Pancreas (tissue), 10 donors: Measurements from ENCODE around the gene SIX5. TPM values are rescaled to one million over a fixed set of nuclear protein-coding genes. Genes with fewer than 3 reads are reported as not detected.

ENCODE experiments used
- ATAC-seq, 4 donors: fragments of 200-7000 bp; cut with Tn5 transposase; one replicate each; pipeline versions ENCODE4 v1.8.0 to v1.9.1; 2020; ENCODE audit warnings: mild to moderate bottlenecking in 4 of 4, moderate library complexity in 4 of 4
- DNase-seq, 6 donors: peaks; one replicate each; pipeline ENCODE4 v3.0.0-alpha.2; 2020
- FAIRE-seq: peaks from 2 replicates; lab custom pipeline; 2012; peaks lifted over from hg19 to GRCh38; lab: Jason Lieb, UNC
- H3K27ac ChIP-seq, 4 donors: fragments of 200-600 bp; sonication (generic); 1 replicate in 3 of 4; 2 replicates in 1 of 4; pipeline versions ENCODE4 v1.5.0 to v1.8.0; 2020
- H3K27me3 ChIP-seq, 4 donors: fragments of 200-600 bp; one replicate each; pipeline ENCODE4 v1.8.0; 2021
- H3K36me3 ChIP-seq, 3 donors: fragments of 200-600 bp; sonication (generic) in 1 of 3; one replicate each; pipeline versions ENCODE4 v1.5.0 to v1.8.0; 2020 to 2021
- H3K4me1 ChIP-seq, 3 donors: fragments of 200-600 bp; one replicate each; pipeline ENCODE4 v1.8.0; 2021
- H3K4me3 ChIP-seq, 4 donors: fragments of 200-600 bp; sonication (generic) in 2 of 4; one replicate each; pipeline versions ENCODE4 v1.5.0 to v1.8.0; 2020 to 2021
- H3K9me3 ChIP-seq, 4 donors: fragments of 200-600 bp; one replicate each; pipeline ENCODE4 v1.8.0; 2021
- WGBS, 2 donors: extraction: QIAGEN DNeasy Blood & Tissue Kit; methylation state at CpG; one replicate each; pipeline ENCODE4 v1.1.7; 2013; 5-methylcytosine and 5-hydroxymethylcytosine counted together
- intact Hi-C, 3 donors: fragments of 100-400 bp; cut with DNase I; formaldehyde crosslinking; loops; one replicate each; pipeline versions ENCODE4 v1.11.1 to v1.14.2; 2022
- polyA plus RNA-seq, 2 donors: library from polyadenylated mRNA; stranded (reverse); fragments of 200-250 nt; gene quantifications; one replicate each; pipeline ENCODE4 v1.2.3, GENCODE V29; 2013
- total RNA-seq, 6 donors: library from RNA; stranded (reverse); fragmentation: NEBNext Ultra II Directional in 4 of 6; extraction: Animal tissue kit (Norgen Biotek cat#: 25700) in 4 of 6; gene quantifications; one replicate each; pipeline versions ENCODE4 v1.2.1 to v1.2.4, GENCODE V29; 2021 to 2023
- TF ChIP-seq, protein P1 (sequence below), 4 donors: fragments of 200-600 bp; sonication (generic) in 3 of 4; IDR thresholded peaks; one replicate each; pipeline versions ENCODE4 v1.5.0 to v1.8.0; 2021; ENCODE audit warnings: antibody characterized with exemption in 4 of 4
- donor health status: healthy with polysubstance abuse.
- donor health status: DM: no; HTN: no; CAD: no; lungs with moderate emphysema.
- donor health status: DM: no; HTN: no; CAD: no.
- donor health status: control.
- donor health status: control.
- donor health status: Bipolar disorder and iron deficiency.
- donor health status: DM: yes; HTN: yes; CAD: no.
- donor health status: DM: no; HTN: no; CAD: no.
- donor health status: DM: no; HTN: no; CAD: no.
- donor health status: DM: yes; HTN: yes; CAD: no.

The SIX5 gene
- total and polyA plus RNA-seq, 8 donors, result 18.7 to 42.5 (median 28.0) TPM

- ATAC-seq, result peak in 1 of 4 donors; percentile 1
- Histone ChIP-seq H3K27me3 (no peaks in the 10 kb centered on the region), H3K9me3 (no peaks in the 10 kb centered on the region), H3K4me1 (peaks cover 0 to 14% (median 8%) of the 10 kb centered on the region in 3 donors), H3K36me3 (no peaks in the 10 kb centered on the region), H3K27ac (peak overlapping the region; percentile 77 to 96 (median 84)), H3K4me3 (peak overlapping the region in 3 of 4 donors; percentile 29 to 51 (median 45))
- intact Hi-C loops, result loop anchor here in 1 of 3 donors (10.0 kb wide), 1 partner anchor 47 kb away; the partner anchor contains the start of gene SIX5
- TF ChIP-seq, protein P1, sequence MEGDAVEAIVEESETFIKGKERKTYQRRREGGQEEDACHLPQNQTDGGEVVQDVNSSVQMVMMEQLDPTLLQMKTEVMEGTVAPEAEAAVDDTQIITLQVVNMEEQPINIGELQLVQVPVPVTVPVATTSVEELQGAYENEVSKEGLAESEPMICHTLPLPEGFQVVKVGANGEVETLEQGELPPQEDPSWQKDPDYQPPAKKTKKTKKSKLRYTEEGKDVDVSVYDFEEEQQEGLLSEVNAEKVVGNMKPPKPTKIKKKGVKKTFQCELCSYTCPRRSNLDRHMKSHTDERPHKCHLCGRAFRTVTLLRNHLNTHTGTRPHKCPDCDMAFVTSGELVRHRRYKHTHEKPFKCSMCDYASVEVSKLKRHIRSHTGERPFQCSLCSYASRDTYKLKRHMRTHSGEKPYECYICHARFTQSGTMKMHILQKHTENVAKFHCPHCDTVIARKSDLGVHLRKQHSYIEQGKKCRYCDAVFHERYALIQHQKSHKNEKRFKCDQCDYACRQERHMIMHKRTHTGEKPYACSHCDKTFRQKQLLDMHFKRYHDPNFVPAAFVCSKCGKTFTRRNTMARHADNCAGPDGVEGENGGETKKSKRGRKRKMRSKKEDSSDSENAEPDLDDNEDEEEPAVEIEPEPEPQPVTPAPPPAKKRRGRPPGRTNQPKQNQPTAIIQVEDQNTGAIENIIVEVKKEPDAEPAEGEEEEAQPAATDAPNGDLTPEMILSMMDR (IDR thresholded peaks at IDR 0.05), result no peak
- FAIRE-seq, result no peak
- DNase-seq, result peak in 4 of 6 donors; percentile 52 to 75 (median 56)
- 40 to 45% methylated on average over 12 of the region's 12 CpGs for WGBS, 2 donors
Observed at GRCh38 chr19:45717983-45718650, 50.9 kb downstream of the SIX5 start.

- intact Hi-C loops, result loop anchor here in 1 of 3 donors (10.0 kb wide), 1 partner anchor 47 kb away; the partner anchor contains the start of gene SIX5
Observed at GRCh38 chr19:45717131-45717982, 51.7 kb downstream of the SIX5 start.

GRCh38 chr19:45716359-45717130 lies 52.5 kb downstream of the SIX5 start:
- intact Hi-C loops, result loop anchor here in 1 of 3 donors (10.0 kb wide), 1 partner anchor 48 kb away; the partner anchor contains the start of gene SIX5
- Histone ChIP-seq H3K9me3 (no peaks in the 10 kb centered on the region), H3K36me3 (no peaks in the 10 kb centered on the region), H3K4me3 (peak overlapping the region; percentile 24 to 51 (median 37)), H3K4me1 (peaks cover 0 to 14% (median 8%) of the 10 kb centered on the region in 3 donors), H3K27ac (peak overlapping the region; percentile 47 to 86 (median 68)), H3K27me3 (no peaks in the 10 kb centered on the region)
- FAIRE-seq (no peak), ATAC-seq (peak; percentile 4 to 34 (median 21)), DNase-seq (no peak)
- 1% methylated on average over 24 of the region's 24 CpGs for WGBS, 2 donors
- TF ChIP-seq, protein P1 (IDR thresholded peaks at IDR 0.05), result no peak

More at GRCh38 chr19:45717131-45717982, 51.7 kb downstream of the SIX5 start:
- peak overlapping the region; percentile 77 to 96 (median 84) for H3K27ac ChIP-seq
- peaks cover 0 to 14% (median 8%) of the 10 kb centered on the region in 3 donors for H3K4me1 ChIP-seq
- FAIRE-seq, result peak; percentile 97
- ATAC-seq, result peak; percentile 90 to 95 (median 93)
- DNase-seq, result peak; percentile 98 to 99 (median 99)
- H3K4me3 ChIP-seq, result peak overlapping the region; percentile 24 to 51 (median 37)
- TF ChIP-seq, protein P1 (IDR thresholded peaks at IDR 0.05), result no peak
- H3K9me3 ChIP-seq, result no peaks in the 10 kb centered on the region
- H3K36me3 ChIP-seq, result no peaks in the 10 kb centered on the region
- 0 to 1% methylated on average over 50 to 51 of the region's 51 CpGs for WGBS, 2 donors
- H3K27me3 ChIP-seq, result no peaks in the 10 kb centered on the region

- intact Hi-C loops, result loop anchor here in 1 of 3 donors (10.0 kb wide), 1 partner anchor 50 kb away; the partner anchor contains the start of gene SIX5
- Histone ChIP-seq H3K27ac (no peak overlapping the region), H3K4me3 (no peak overlapping the region), H3K36me3 (no peaks in the 10 kb centered on the region), H3K9me3 (no peaks in the 10 kb centered on the region), H3K4me1 (peaks cover 0 to 9% (median 8%) of the 10 kb centered on the region in 3 donors), H3K27me3 (no peaks in the 10 kb centered on the region)
- ATAC-seq, result no peak
- no peak for FAIRE-seq
- TF ChIP-seq, protein P1 (IDR thresholded peaks at IDR 0.05), result no peak
- no peak for DNase-seq
- WGBS, 2 donors, result 95 to 96% methylated on average over 3 of the region's 3 CpGs
Observed at GRCh38 chr19:45715139-45715538, 53.9 kb downstream of the SIX5 start.

Other genes with a start within 250 kb of the SIX5 start
- gene OPA3, start 184.4 kb downstream of the SIX5 start, total RNA-seq, result 1 to 10 TPM; 3.4 to 8.0 (median 6.0) TPM
- 1 to 10 TPM; 3.7 to 3.8 TPM for gene OPA3, start 184.4 kb downstream of the SIX5 start, polyA plus RNA-seq
- gene GPR4, start 167.0 kb downstream of the SIX5 start, total RNA-seq, result 1 to 10 TPM in 3 of 6 donors, under 1 TPM in 3; 0.56 to 2.2 (median 0.99) TPM
- gene GPR4, start 167.0 kb downstream of the SIX5 start, polyA plus RNA-seq, result 1 to 10 TPM; 2.4 to 3.0 TPM
- 10 to 100 TPM; 20.9 to 51.2 (median 28.3) TPM for gene EML2, start 129.9 kb downstream of the SIX5 start, total RNA-seq
- 10 to 100 TPM; 47.8 to 51.0 TPM for gene EML2, start 129.9 kb downstream of the SIX5 start, polyA plus RNA-seq
- gene GIPR, start 101.0 kb downstream of the SIX5 start, total RNA-seq, result 10 to 100 TPM in 1 of 6 donors, 1 to 10 TPM in 5; 2.6 to 10.1 (median 6.6) TPM
- 10 to 100 TPM; 28.7 to 49.0 TPM for gene GIPR, start 101.0 kb downstream of the SIX5 start, polyA plus RNA-seq
- gene SNRPD2, start 77.3 kb downstream of the SIX5 start, total RNA-seq, result 100 to 1,000 TPM in 5 of 6 donors, 10 to 100 TPM in 1; 77.6 to 141 (median 133) TPM
- 100 to 1,000 TPM; 125 to 183 TPM for gene SNRPD2, start 77.3 kb downstream of the SIX5 start, polyA plus RNA-seq
- gene QPCTL, start 76.6 kb downstream of the SIX5 start, total RNA-seq, result 1 to 10 TPM; 3.4 to 6.3 (median 4.9) TPM
- 1 to 10 TPM; 5.5 to 7.3 TPM for gene QPCTL, start 76.6 kb downstream of the SIX5 start, polyA plus RNA-seq
- 10 to 100 TPM in 4 of 6 donors, 1 to 10 TPM in 2; 6.7 to 11.3 (median 10.7) TPM for gene FBXO46, start 38.4 kb downstream of the SIX5 start, total RNA-seq
- gene FBXO46, start 38.4 kb downstream of the SIX5 start, polyA plus RNA-seq, result 1 to 10 TPM; 8.3 to 8.7 TPM
- not detected for gene MEIOSIN, start 35.8 kb downstream of the SIX5 start, total RNA-seq
- not detected for gene MEIOSIN, start 35.8 kb downstream of the SIX5 start, polyA plus RNA-seq
- 10 to 100 TPM; 27.0 to 74.7 (median 37.7) TPM for gene DMPK, start 13.2 kb upstream of the SIX5 start, total RNA-seq
- gene DMPK, start 13.2 kb upstream of the SIX5 start, polyA plus RNA-seq, result 100 to 1,000 TPM; 147 to 293 TPM
- 10 to 100 TPM; 14.3 to 23.0 (median 18.6) TPM for gene DMWD, start 23.6 kb upstream of the SIX5 start, total RNA-seq
- 10 to 100 TPM; 14.2 to 39.8 TPM for gene DMWD, start 23.6 kb upstream of the SIX5 start, polyA plus RNA-seq
- under 1 TPM in 1 of 6 donors, not detected in 5; 0.08 TPM for gene RSPH6A, start 46.1 kb upstream of the SIX5 start, total RNA-seq
- under 1 TPM in 1 of 2 donors, not detected in 1; 0.08 TPM for gene RSPH6A, start 46.1 kb upstream of the SIX5 start, polyA plus RNA-seq
- gene SYMPK, start 93.9 kb upstream of the SIX5 start, total RNA-seq, result 10 to 100 TPM; 25.7 to 44.7 (median 28.5) TPM
- gene SYMPK, start 93.9 kb upstream of the SIX5 start, polyA plus RNA-seq, result 100 to 1,000 TPM; 133 to 142 TPM
- 10 to 100 TPM; 20.6 to 45.0 (median 28.3) TPM for gene FOXA3, start 95.1 kb upstream of the SIX5 start, total RNA-seq
- gene FOXA3, start 95.1 kb upstream of the SIX5 start, polyA plus RNA-seq, result 10 to 100 TPM; 19.8 to 24.1 TPM
- 10 to 100 TPM; 10.0 to 19.4 (median 14.7) TPM for gene IRF2BP1, start 116.9 kb upstream of the SIX5 start, total RNA-seq
- 10 to 100 TPM; 13.3 to 21.5 TPM for gene IRF2BP1, start 116.9 kb upstream of the SIX5 start, polyA plus RNA-seq
- gene MYPOP, start 133.4 kb upstream of the SIX5 start, total RNA-seq, result 1 to 10 TPM; 3.6 to 5.6 (median 4.4) TPM
- gene MYPOP, start 133.4 kb upstream of the SIX5 start, polyA plus RNA-seq, result 1 to 10 TPM; 5.2 to 6.9 TPM
- gene NANOS2, start 145.5 kb upstream of the SIX5 start, total RNA-seq, result not detected
- not detected for gene NANOS2, start 145.5 kb upstream of the SIX5 start, polyA plus RNA-seq
- 1 to 10 TPM in 4 of 6 donors, under 1 TPM in 2; 0.43 to 1.5 (median 1.2) TPM for gene NOVA2, start 204.6 kb upstream of the SIX5 start, total RNA-seq
- gene NOVA2, start 204.6 kb upstream of the SIX5 start, polyA plus RNA-seq, result 1 to 10 TPM; 1.7 to 2.6 TPM
- gene CCDC61, start 226.2 kb upstream of the SIX5 start, total RNA-seq, result 10 to 100 TPM in 1 of 6 donors, 1 to 10 TPM in 5; 4.9 to 13.4 (median 8.4) TPM
- gene CCDC61, start 226.2 kb upstream of the SIX5 start, polyA plus RNA-seq, result 10 to 100 TPM; 18.5 to 19.9 TPM